Measurements from ENCODE around the gene ARID1B. TPM values are rescaled to one million over a fixed set of nuclear protein-coding genes. Genes with fewer than 3 reads are reported as not detected.

The ARID1B gene
- total and polyA plus RNA-seq, 8 donors: 67.6 to 102 (median 99.0) TPM

GRCh38 chr6:156786652-156787051 is 9.5 kb downstream of the ARID1B start:
- intact Hi-C loops (cut with DNase I): loop anchor here in 1 of 2 donors (10.0 kb wide), 1 partner anchor 238 kb away; no protein-coding TSS in a partner anchor
- no peak for TF ChIP-seq CTCF (IDR thresholded peaks at IDR 0.05)
- no peaks in the 10 kb centered on the region for H3K9me3 ChIP-seq
- no peak overlapping the region for H3K27ac ChIP-seq
- peaks cover 23 to 69% of the 10 kb centered on the region in 2 donors for H3K4me1 ChIP-seq
- no peak overlapping the region for H3K4me3 ChIP-seq
- DNase-seq: no peak
- no peak for ATAC-seq
- no peaks in the 10 kb centered on the region for H3K36me3 ChIP-seq
- H3K27me3 ChIP-seq: no peaks in the 10 kb centered on the region

GRCh38 chr6:156787569-156788492 is 10.7 kb downstream of the ARID1B start:
- DNase-seq: no peak
- TF ChIP-seq CTCF (IDR thresholded peaks at IDR 0.05): no peak
- H3K27ac ChIP-seq: no peak overlapping the region
- no peak overlapping the region for H3K4me3 ChIP-seq
- peaks cover 20 to 72% of the 10 kb centered on the region in 2 donors for H3K4me1 ChIP-seq
- intact Hi-C loops (cut with DNase I): loop anchor here in 1 of 2 donors (10.0 kb wide), 1 partner anchor 237 kb away; no protein-coding TSS in a partner anchor
- H3K36me3 ChIP-seq: no peaks in the 10 kb centered on the region
- no peaks in the 10 kb centered on the region for H3K9me3 ChIP-seq
- H3K27me3 ChIP-seq: no peaks in the 10 kb centered on the region
- ATAC-seq: no peak

- H3K9me3 ChIP-seq: no peaks in the 10 kb centered on the region
- H3K27me3 ChIP-seq: no peaks in the 10 kb centered on the region
- no peak for TF ChIP-seq CTCF (IDR thresholded peaks at IDR 0.05)
- H3K4me3 ChIP-seq: no peak overlapping the region
- DNase-seq (no peak), ATAC-seq (no peak)
- intact Hi-C loops (cut with DNase I): loop anchor here in 1 of 2 donors (10.0 kb wide), 1 partner anchor 235 kb away; no protein-coding TSS in a partner anchor
- no peak overlapping the region for H3K27ac ChIP-seq
- H3K36me3 ChIP-seq: no peaks in the 10 kb centered on the region
- H3K4me1 ChIP-seq: peaks cover 15 to 66% of the 10 kb centered on the region in 2 donors
Measured at GRCh38 chr6:156789081-156789943, 12.1 kb downstream of the ARID1B start.

GRCh38 chr6:156790711-156791319 is 13.6 kb downstream of the ARID1B start:
- Histone ChIP-seq H3K27ac (no peak overlapping the region), H3K36me3 (no peaks in the 10 kb centered on the region), H3K27me3 (no peaks in the 10 kb centered on the region), H3K4me1 (peaks cover 15 to 78% of the 10 kb centered on the region in 2 donors), H3K9me3 (no peaks in the 10 kb centered on the region), H3K4me3 (no peak overlapping the region)
- DNase-seq (peak in 1 of 4 donors; percentile 52), ATAC-seq (no peak)
- intact Hi-C loops (cut with DNase I): no loop called here
- no peak for TF ChIP-seq CTCF (IDR thresholded peaks at IDR 0.05)
